GM23338 (cell line): ENCODE measurements around the gene GAGE12C.
"Not testable (repeated sequence)": the region's sequence is repeated elsewhere in the genome, so short reads cannot be mapped to it uniquely, and the experiment has no call there.

Experiments used
- CREB1 ChIP-seq: fragments of 250-450 bp; sonication (Bioruptor Pico); IDR thresholded peaks from 2 replicates; pipeline ENCODE4 v1.5.0; 2020; ENCODE audit warnings: low read depth, mild to moderate bottlenecking, moderate library complexity
- EZH2 ChIP-seq: fragments of 200-600 bp; sonication (generic); IDR thresholded peaks from one replicate; pipeline ENCODE4 v1.8.0; 2017; ENCODE audit warnings: antibody characterized with exemption, mild to moderate bottlenecking, low read depth; ENCODE audit not compliant: unreplicated experiment
- EZH2phosphoT487 ChIP-seq: fragments of 200-600 bp; sonication (generic); IDR thresholded peaks from one replicate; pipeline ENCODE4 v1.8.1; 2018; ENCODE audit warnings: antibody characterized with exemption; ENCODE audit not compliant: unreplicated experiment
- POLR2AphosphoS5 ChIP-seq: IDR thresholded peaks from 2 replicates; pipeline ENCODE4 v1.6.1; 2016; ENCODE audit warnings: antibody characterized with exemption, low read depth
- TF ChIP-seq, protein P1 (sequence below), 2 experiments: fragments of 200-600 bp in 1 of 2; sonication (generic) in 1 of 2; conservative IDR thresholded peaks; 2 replicates each; pipeline versions ENCODE4 v1.5.1 to v1.6.1; 2016 to 2017; ENCODE audit warnings: antibody characterized with exemption in 2 of 2, low read depth in 2 of 2, mild to moderate bottlenecking in 2 of 2, moderate library complexity in 1 of 2
- TF ChIP-seq, protein P2 (sequence below): IDR thresholded peaks from one replicate; pipeline ENCODE4 v1.6.1; 2018; ENCODE audit warnings: antibody characterized with exemption; ENCODE audit not compliant: unreplicated experiment

DNA sequence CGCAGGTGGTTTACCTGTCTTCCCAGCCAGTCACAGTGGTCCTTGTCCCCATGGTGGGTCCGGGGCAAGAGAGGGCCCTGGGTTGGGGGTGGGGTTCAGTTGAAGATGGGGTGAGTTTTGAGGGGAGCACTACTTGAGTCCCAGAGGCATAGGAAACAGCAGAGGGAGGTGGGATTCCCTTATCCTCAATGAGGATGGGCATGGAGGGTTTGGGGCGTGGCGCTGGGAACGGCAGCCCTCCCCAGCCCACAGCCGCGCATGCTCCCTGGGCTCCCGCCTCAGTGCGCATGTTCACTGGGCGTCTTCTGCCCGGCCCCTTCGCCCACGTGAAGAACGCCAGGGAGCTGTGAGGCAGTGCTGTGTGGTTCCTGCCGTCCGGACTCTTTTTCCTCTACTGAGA, 19.0 kb downstream of the GAGE12C start, which contains the start of gene GAGE12E:
- TF ChIP-seq, protein P1, sequence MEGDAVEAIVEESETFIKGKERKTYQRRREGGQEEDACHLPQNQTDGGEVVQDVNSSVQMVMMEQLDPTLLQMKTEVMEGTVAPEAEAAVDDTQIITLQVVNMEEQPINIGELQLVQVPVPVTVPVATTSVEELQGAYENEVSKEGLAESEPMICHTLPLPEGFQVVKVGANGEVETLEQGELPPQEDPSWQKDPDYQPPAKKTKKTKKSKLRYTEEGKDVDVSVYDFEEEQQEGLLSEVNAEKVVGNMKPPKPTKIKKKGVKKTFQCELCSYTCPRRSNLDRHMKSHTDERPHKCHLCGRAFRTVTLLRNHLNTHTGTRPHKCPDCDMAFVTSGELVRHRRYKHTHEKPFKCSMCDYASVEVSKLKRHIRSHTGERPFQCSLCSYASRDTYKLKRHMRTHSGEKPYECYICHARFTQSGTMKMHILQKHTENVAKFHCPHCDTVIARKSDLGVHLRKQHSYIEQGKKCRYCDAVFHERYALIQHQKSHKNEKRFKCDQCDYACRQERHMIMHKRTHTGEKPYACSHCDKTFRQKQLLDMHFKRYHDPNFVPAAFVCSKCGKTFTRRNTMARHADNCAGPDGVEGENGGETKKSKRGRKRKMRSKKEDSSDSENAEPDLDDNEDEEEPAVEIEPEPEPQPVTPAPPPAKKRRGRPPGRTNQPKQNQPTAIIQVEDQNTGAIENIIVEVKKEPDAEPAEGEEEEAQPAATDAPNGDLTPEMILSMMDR (conservative IDR thresholded peaks at IDR 0.05; ENCODE audit: low read depth in 2 of 2): not testable (repeated sequence)
- TF ChIP-seq, protein P2, sequence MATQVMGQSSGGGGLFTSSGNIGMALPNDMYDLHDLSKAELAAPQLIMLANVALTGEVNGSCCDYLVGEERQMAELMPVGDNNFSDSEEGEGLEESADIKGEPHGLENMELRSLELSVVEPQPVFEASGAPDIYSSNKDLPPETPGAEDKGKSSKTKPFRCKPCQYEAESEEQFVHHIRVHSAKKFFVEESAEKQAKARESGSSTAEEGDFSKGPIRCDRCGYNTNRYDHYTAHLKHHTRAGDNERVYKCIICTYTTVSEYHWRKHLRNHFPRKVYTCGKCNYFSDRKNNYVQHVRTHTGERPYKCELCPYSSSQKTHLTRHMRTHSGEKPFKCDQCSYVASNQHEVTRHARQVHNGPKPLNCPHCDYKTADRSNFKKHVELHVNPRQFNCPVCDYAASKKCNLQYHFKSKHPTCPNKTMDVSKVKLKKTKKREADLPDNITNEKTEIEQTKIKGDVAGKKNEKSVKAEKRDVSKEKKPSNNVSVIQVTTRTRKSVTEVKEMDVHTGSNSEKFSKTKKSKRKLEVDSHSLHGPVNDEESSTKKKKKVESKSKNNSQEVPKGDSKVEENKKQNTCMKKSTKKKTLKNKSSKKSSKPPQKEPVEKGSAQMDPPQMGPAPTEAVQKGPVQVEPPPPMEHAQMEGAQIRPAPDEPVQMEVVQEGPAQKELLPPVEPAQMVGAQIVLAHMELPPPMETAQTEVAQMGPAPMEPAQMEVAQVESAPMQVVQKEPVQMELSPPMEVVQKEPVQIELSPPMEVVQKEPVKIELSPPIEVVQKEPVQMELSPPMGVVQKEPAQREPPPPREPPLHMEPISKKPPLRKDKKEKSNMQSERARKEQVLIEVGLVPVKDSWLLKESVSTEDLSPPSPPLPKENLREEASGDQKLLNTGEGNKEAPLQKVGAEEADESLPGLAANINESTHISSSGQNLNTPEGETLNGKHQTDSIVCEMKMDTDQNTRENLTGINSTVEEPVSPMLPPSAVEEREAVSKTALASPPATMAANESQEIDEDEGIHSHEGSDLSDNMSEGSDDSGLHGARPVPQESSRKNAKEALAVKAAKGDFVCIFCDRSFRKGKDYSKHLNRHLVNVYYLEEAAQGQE: not testable (repeated sequence)
- TF ChIP-seq EZH2; POLR2AphosphoS5; CREB1 (CRISPR knock-in tag); EZH2phosphoT487: not testable (repeated sequence)
